GM19193 (cell line): ENCODE results near the gene ENDOV.

Experiments
- POLR2A ChIP-seq: IDR thresholded peaks from 4 replicates; pipeline ENCODE4 v1.6.1; 2011; ENCODE audit not compliant: insufficient read depth, insufficient read length; ENCODE audit errors: extremely low read depth

The ENDOV gene

DNA sequence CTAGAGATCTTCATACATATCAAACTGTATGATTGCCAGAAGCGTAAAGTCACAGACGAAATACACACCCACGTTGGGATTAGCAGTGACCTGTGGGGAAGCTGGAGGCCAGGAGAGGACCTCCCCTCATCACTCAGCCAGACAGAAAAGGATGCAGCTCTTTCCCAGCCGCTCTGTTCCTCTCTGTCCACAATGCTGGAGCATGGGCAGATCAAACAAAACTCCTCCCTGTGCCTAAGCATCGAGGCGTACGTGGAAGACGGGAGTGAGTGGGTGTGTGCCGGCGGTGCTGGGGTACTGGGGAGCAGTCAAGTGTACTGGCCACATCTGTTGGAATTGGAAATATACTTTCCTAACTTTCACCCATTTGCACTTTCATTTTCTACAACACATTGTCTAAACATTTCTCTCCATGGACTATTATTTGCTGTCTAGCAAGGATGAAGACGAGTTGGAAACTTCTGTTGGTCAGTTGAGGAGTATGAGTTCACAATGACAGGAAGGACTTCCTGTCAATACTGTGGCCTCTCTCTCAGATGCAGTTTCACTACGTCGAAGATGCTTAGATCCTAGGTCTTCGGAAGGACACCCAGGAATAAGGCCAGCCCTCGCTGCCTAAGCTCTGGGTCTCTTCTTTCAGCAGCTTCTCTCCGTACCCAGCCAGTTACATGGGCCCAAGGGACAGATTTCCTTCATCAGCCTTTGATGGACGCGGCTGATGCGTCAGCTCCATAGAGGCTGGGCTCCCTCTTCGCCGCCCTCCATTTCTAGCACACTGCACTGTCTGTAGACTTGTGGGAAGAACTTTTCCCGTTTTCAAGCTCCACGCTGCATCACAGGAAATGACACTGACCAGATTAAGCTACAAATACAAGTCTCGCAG, 30.6 kb upstream of the ENDOV start:
- no peak for TF ChIP-seq POLR2A

DNA sequence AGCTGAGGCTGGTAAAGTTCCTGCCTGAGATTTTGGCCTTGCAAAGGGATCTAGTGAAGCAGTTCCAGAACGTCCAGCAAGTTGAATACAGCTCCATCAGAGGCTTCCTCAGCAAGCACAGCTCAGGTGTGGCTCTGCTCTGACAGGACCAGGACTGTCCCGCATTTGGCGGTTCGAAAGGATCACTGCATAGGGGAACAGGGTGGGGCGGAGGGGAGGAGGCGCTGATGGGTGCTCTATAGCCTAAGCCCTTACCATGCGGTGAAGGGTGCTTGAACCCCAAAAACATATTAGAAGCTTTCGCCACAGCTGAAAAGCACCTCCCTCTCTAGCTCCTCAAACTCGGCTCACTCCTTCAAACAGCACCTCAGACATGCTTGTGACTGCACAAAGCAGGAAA, 29.9 kb upstream of the ENDOV start:
- no peak for TF ChIP-seq POLR2A

DNA sequence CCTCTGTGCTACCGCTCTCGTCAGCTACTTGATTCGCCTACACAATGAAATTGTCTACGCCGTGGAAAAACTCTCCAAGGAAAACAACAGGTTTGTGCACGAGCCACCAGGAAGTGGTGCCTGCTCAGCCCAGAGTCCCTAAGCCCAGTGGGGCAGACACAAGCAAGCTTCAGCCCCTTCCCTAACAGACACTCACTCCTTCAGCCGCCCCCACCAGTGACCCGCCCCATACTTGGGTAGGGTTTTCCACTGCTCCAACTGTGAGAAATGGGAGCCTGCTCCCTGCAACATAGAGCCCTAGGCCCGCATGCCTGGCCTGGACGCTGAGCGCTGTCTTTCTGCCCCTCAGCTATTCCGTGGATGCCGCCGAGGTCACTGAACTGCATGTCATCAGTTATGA, 28.6 kb upstream of the ENDOV start:
- no peak for TF ChIP-seq POLR2A

DNA sequence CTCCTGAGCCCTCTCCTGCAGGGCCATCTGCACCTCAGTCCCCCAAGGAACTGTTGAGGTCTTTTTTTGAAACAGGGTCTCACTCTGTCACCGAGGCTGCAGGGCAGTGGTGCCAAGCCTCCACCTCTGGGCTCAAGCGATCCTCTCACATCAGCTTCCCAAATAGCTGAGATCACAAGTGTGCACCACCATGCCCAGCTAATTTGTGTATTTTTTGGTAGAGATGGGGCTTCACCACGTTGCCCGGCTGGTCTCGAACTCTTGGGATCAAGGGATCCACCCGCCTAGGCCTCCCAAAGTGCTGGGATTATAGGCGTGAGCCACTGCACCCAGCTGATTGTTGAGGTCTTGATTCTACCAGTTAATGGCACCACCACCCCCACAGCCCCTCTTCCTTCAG, 27.9 kb upstream of the ENDOV start:
- no peak for TF ChIP-seq POLR2A

DNA sequence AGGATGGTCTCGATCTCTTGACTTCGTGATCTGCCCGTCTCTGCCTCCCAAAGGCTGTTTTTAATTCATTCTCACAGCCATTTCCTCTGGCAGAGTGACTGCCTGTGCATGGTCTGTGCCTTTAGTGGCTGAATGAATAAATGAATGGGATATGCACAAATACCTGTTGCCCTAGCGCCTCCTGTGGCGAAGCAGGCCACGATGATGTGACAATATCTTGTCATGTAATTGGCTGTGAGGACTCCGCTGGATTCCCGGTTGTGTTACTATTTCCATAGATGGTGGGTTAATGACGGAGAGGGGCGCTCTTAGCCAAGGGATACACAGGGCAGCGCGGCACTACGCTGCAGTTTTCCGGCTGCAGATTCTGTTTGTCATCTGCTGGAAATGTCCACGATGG, 26.8 kb upstream of the ENDOV start:
- no peak for TF ChIP-seq POLR2A

DNA sequence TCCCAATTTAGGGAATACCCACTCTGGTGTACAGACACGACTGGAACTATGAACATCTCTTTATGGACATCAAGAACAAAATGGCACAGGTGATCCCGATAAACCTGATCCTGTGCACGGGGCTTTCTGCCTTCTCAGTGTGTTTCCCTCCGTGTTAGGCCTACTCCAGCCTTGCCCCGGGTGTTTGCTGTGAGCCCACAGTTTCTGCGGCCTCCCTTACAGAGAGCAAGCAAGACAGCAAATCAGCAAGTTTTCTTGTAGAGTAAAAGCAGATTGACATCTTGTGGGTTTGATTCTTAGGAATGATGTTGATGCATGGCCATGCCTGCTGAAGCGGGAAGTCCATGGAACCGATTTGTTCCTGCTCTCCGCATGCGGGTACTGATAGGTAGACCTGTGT, 26.4 kb upstream of the ENDOV start:
- TF ChIP-seq POLR2A, result no peak

DNA sequence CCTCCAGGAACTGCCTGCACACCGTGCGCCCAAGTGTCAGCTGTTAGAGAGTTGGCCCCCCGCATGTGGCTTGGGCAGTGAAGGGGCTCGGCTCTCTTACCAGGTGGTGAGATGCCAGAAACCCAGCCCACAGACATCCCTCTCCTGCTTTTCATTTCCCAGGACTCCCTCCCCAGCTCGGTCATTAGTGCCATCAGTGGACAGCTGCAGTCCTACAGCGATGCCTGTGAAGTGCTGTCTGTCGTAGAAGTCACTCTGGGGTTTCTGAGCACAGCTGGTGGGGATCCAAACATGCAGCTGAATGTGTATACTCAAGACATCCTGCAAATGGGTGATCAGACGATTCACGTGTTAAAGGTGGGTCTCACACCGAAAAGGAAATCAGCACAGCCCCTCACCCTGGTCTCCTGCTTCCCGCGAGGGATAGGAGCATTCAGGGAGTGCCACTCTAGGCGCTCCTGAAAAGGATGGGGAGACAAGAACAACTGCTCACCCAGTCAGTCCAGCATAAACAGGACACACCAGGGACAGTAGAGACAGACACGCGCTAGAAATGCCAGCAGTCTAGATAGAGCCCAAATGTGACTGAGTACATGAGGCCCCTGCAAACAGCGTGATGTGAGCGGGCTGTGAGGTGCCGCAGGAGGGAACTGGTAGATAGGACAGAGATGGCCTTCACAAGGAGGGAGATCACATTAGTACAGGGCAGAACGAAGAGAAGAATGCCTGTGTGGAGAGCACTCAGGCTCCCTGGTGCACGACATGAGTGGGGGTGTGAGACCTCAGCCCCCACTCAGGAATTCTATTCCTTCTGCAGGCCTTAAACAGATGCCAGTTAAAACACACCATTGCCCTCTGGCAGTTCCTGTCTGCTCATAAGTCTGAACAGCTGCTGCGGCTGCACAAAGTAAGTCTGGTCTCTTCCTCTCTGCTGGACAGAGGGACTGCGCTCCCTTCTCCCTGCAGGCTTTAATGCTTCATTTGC, 25.7 kb upstream of the ENDOV start:
- TF ChIP-seq POLR2A, result peak; percentile 14

DNA sequence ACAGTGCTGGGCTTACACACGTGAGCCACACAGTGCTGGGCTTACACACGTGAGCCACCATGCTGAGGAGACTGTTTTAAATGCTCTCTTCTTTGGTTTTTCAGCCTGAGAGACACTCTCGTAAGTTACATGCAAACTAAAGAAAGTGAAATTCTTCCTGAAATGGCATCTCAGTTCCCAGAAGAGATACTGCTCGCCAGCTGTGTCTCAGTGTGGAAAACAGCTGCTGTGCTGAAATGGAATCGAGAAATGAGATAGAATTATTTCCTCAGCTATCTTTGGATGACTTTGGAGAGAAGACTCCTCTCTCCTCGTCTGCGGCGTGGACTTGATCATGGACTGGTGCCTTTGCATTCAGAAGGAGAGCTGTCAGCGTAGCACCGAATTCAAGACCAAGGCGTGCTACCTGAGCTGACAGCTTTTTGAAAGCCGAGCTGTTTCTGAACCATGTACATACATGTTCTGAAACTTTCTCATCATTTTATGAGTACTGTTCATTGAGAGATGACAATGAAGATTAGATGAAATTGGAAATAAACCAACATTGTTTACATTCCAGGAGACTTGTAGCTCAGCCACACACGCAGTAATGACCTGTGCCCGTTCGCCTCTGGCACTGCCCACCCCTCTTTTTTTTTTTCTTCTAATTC, 21.6 kb upstream of the ENDOV start:
- TF ChIP-seq POLR2A, result no peak

DNA sequence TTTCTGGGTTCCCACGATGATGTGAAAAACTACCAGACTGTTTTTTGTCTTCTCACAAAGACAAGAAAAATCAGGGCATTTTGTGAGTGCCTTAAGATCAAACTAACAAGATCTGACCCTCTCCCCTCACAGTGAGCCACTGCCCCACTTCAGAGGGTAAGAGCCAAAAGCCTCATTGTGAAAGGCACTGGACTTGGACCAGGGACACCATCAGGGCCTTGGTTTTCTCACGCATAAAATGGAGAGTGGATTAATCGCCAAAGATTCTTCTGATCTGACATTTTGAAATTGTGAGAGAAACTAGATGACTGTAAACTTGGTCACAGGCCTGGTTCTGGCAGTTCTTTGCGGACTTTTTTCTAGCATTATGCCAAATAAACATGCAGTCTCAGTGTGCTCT, 21.0 kb upstream of the ENDOV start:
- no peak for TF ChIP-seq POLR2A

DNA sequence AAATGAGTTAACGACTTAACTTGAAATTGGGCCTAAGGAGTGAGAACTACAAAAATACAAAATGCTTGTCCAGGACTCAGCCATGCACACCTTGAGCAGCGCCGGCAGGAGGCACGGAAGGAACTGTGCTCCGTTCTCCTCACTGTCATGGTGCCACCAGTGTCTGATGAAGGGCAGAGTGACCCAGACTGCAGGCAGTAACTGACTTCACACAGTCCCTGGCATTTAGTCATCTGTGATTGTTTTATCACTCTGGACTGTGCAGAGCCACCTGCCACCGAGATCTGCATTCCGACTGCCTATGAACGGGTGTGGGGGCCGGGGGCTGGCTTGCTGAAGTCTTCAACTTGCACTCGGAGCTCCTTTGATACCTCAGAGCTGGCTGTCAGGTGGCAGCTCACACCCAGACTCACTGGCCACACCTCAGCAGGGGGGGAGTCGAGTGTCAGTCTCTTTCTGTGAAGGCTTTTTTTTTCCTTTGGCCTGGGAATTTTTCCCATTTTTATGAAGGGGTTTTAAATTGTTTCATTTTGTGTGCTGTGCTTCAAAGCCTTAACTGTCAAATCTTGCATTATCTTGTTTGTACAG, 20.2 kb upstream of the ENDOV start:
- TF ChIP-seq POLR2A, result peak; percentile 26

DNA sequence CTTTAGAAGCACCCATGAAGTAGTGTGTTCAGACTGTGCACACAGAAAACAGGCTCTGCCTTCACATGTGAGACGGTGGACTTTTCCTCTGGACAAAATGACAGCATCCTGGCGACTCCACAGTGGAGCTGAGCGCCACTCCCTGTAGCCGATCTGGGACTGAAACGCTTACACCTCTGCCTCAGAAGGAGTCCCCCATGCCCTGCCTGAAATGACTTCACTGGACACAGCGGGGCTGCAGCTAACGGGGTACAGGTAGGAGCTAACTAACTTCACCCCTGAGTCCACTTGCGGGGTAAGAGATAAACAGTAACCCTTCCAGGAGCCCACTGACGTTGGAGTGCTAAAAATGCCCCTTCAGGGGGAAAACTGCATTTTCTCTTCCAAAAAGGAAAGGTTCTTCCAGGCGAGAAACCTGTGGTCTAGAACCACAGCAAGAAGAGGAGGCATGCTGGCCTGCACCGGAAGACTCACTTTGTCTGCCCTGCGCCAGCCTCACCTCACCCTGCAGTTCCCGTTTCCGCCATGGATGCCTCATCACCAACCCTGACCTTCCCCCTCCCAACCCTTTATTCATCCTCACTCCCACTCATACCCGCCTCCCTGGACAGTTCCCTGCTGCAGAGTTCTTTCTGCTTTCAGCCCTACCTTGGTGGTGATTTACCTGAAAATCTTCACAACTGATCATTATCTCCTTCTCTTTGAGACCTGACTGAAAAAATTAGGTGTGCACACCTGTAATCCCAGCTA, 19.4 kb upstream of the ENDOV start:
- TF ChIP-seq POLR2A, result no peak

DNA sequence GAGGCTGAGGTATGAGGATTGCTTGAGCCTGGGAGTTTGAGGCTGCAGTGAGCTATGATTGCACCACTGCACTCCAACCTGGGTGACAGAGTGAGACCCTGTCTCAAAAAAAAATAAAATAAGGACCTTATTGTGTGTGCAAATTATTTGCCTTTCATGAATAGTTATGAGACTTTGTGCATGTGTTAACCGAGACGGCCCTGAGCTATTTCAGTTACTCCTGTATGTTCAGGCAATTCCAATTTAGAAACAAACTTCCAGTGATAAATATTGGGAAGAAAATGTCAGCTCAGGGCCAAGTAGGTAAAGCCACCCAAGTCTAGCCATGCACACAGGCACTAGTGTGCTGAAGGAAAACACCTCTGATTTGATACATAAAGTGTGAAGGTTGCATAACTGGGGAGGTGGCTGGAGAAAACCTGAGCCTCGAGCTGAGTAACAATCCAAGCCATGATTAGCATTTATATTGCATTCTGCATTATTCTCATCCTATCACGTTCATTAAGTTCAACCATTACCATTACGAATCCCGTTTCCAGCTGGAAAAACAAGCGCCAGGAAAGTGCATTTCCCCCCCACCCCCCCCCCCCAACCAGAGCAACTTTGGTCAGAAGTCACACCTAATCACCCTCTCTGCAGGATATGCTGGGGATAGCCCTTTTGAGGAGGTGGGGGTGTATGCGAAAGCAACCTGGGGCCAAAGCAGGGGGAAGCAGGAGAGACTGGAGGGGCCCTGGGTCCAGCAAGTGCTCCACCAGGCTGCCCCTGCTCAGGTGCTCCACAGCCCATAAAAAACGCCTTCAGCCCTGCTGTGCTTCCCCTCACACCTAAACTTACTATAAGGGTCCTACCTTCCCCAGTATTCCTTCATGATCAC, 18.6 kb upstream of the ENDOV start:
- peak; percentile 25 for TF ChIP-seq POLR2A

DNA sequence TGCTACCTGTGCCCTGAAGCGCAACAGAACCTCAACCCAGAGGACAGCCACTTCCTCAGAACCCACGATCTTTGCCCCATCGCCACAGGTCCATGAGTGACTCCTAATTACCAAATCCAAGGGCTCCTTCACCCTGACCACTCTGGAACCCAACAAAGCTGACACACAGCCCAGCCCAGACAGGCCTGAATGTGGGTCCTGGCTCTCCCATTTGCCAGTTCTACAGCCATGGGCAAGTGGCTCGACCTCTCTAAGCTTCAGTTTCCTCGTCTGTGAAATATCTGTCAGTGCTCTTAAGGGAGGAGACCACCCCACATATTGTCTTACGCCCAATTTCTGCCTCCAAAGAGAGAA, 18.0 kb upstream of the ENDOV start:
- no peak for TF ChIP-seq POLR2A
